HG02798 (cell line): Measurements from ENCODE around the gene PROK2.

Experiments
- ATAC-seq: cut with Tn5 transposase; IDR thresholded peaks from one replicate; pipeline ENCODE4 v1.9.1; 2021; ENCODE audit warnings: mild to moderate bottlenecking; ENCODE audit not compliant: unreplicated experiment, poor library complexity

The PROK2 gene

GRCh38 chr3:71787851-71788405 lies 3.0 kb upstream of the PROK2 start:
- no peak for ATAC-seq

- no peak for ATAC-seq
Measured at GRCh38 chr3:71786551-71786950, 1.6 kb upstream of the PROK2 start.

- no peak for ATAC-seq
Measured at GRCh38 chr3:71786217-71786549, 1.2 kb upstream of the PROK2 start.

GRCh38 chr3:71785532-71786216 lies 726 bp upstream of the PROK2 start:
- no peak for ATAC-seq

GRCh38 chr3:71784201-71784913 lies 591 bp downstream of the PROK2 start:
- no peak for ATAC-seq

- ATAC-seq: no peak
Measured at GRCh38 chr3:71783152-71783551, 1.8 kb downstream of the PROK2 start.

- no peak for ATAC-seq
Measured at GRCh38 chr3:71780430-71780829, 4.5 kb downstream of the PROK2 start.

GRCh38 chr3:71779674-71780377 lies 5.1 kb downstream of the PROK2 start:
- ATAC-seq: no peak

- no peak for ATAC-seq
Measured at GRCh38 chr3:71778353-71778752, 6.6 kb downstream of the PROK2 start.

- ATAC-seq: no peak
Measured at GRCh38 chr3:71776538-71776937, 8.4 kb downstream of the PROK2 start.

GRCh38 chr3:71771884-71772283 lies 13.1 kb downstream of the PROK2 start:
- no peak for ATAC-seq

- no peak for ATAC-seq
Measured at GRCh38 chr3:71771126-71771525, 13.8 kb downstream of the PROK2 start.

GRCh38 chr3:71763426-71763825 lies 21.5 kb downstream of the PROK2 start:
- ATAC-seq: no peak

GRCh38 chr3:71760140-71760539 lies 24.8 kb downstream of the PROK2 start:
- no peak for ATAC-seq

GRCh38 chr3:71759401-71759800 lies 25.5 kb downstream of the PROK2 start:
- ATAC-seq: no peak

- ATAC-seq: no peak
Measured at GRCh38 chr3:71758091-71758490, 26.9 kb downstream of the PROK2 start.

GRCh38 chr3:71754610-71755253 lies 30.2 kb downstream of the PROK2 start:
- ATAC-seq: no peak

- no peak for ATAC-seq
Measured at GRCh38 chr3:71753701-71754609, 31.0 kb downstream of the PROK2 start, which contains the start of gene GPR27. GPR27 (plus strand) TSS chr3:71753855; CDS start chr3:71754050, 195 bp downstream.

GRCh38 chr3:71752831-71753700 lies 31.9 kb downstream of the PROK2 start:
- no peak for ATAC-seq
